ENCODE measurements around the gene FARS2.

FARS2 gene

GRCh38 chr6:5282191-5282623, 20.9 kb downstream of the FARS2 start:
- DNase-seq (ENCODE audit: low read depth) = no peak
- H3K4me3 ChIP-seq (ENCODE audit: low read depth, low read length) = no peak overlapping the region

GRCh38 chr6:5285081-5285480, 23.8 kb downstream of the FARS2 start:
- DNase-seq (ENCODE audit: low read depth) = no peak
- H3K4me3 ChIP-seq (ENCODE audit: low read depth, low read length) = no peak overlapping the region

- no peak overlapping the region for H3K4me3 ChIP-seq (ENCODE audit: low read depth, low read length)
- DNase-seq (ENCODE audit: low read depth) = no peak
Measured at GRCh38 chr6:5285526-5285925, 24.2 kb downstream of the FARS2 start.

GRCh38 chr6:5286780-5287179, 25.5 kb downstream of the FARS2 start:
- DNase-seq (ENCODE audit: low read depth) = no peak
- no peak overlapping the region for H3K4me3 ChIP-seq (ENCODE audit: low read depth, low read length)

- no peak overlapping the region for H3K4me3 ChIP-seq (ENCODE audit: low read depth, low read length)
- DNase-seq (ENCODE audit: low read depth) = peak; percentile 46
Measured at GRCh38 chr6:5287205-5287965, 26.1 kb downstream of the FARS2 start.

- H3K4me3 ChIP-seq (ENCODE audit: low read depth, low read length) = no peak overlapping the region
- no peak for DNase-seq (ENCODE audit: low read depth)
Measured at GRCh38 chr6:5287966-5288297, 26.6 kb downstream of the FARS2 start.

- H3K4me3 ChIP-seq (ENCODE audit: low read depth, low read length) = no peak overlapping the region
- no peak for DNase-seq (ENCODE audit: low read depth)
Measured at GRCh38 chr6:5290097-5290496, 28.8 kb downstream of the FARS2 start.

GRCh38 chr6:5290500-5290899, 29.2 kb downstream of the FARS2 start:
- no peak for DNase-seq (ENCODE audit: low read depth)
- H3K4me3 ChIP-seq (ENCODE audit: low read depth, low read length) = no peak overlapping the region

- DNase-seq (ENCODE audit: low read depth) = no peak
- H3K4me3 ChIP-seq (ENCODE audit: low read depth, low read length) = no peak overlapping the region
Measured at GRCh38 chr6:5292154-5292553, 30.8 kb downstream of the FARS2 start.

- H3K4me3 ChIP-seq (ENCODE audit: low read depth, low read length) = no peak overlapping the region
- DNase-seq (ENCODE audit: low read depth) = no peak
Measured at GRCh38 chr6:5293692-5294091, 32.4 kb downstream of the FARS2 start.

- H3K4me3 ChIP-seq (ENCODE audit: low read depth, low read length) = no peak overlapping the region
- no peak for DNase-seq (ENCODE audit: low read depth)
Measured at GRCh38 chr6:5294392-5295211, 33.3 kb downstream of the FARS2 start.

GRCh38 chr6:5295623-5296022, 34.3 kb downstream of the FARS2 start:
- no peak for DNase-seq (ENCODE audit: low read depth)
- no peak overlapping the region for H3K4me3 ChIP-seq (ENCODE audit: low read depth, low read length)

- no peak for DNase-seq (ENCODE audit: low read depth)
- no peak overlapping the region for H3K4me3 ChIP-seq (ENCODE audit: low read depth, low read length)
Measured at GRCh38 chr6:5300206-5300764, 39.0 kb downstream of the FARS2 start.

GRCh38 chr6:5302220-5302946, 41.1 kb downstream of the FARS2 start:
- no peak overlapping the region for H3K4me3 ChIP-seq (ENCODE audit: low read depth, low read length)

GRCh38 chr6:5302995-5303622, 41.8 kb downstream of the FARS2 start:
- DNase-seq (ENCODE audit: low read depth) = no peak
- H3K4me3 ChIP-seq (ENCODE audit: low read depth, low read length) = no peak overlapping the region

More at GRCh38 chr6:5302220-5302946, 41.1 kb downstream of the FARS2 start:
- DNase-seq (ENCODE audit: low read depth) = no peak

GRCh38 chr6:5303682-5304081, 42.4 kb downstream of the FARS2 start:
- DNase-seq (ENCODE audit: low read depth) = no peak
- H3K4me3 ChIP-seq (ENCODE audit: low read depth, low read length) = no peak overlapping the region

GRCh38 chr6:5305968-5306626, 44.8 kb downstream of the FARS2 start:
- peak; percentile 39 for DNase-seq (ENCODE audit: low read depth)
- no peak overlapping the region for H3K4me3 ChIP-seq (ENCODE audit: low read depth, low read length)

GRCh38 chr6:5307058-5307457, 45.7 kb downstream of the FARS2 start:
- no peak overlapping the region for H3K4me3 ChIP-seq (ENCODE audit: low read depth, low read length)
- DNase-seq (ENCODE audit: low read depth) = no peak

- no peak for DNase-seq (ENCODE audit: low read depth)
- no peak overlapping the region for H3K4me3 ChIP-seq (ENCODE audit: low read depth, low read length)
Measured at GRCh38 chr6:5308066-5308465, 46.8 kb downstream of the FARS2 start.

Data from skeletal muscle cell (primary cell).